GM12872 (cell line): ENCODE results near the gene TXNDC11.

ENCODE experiments used
- CTCF ChIP-seq: IDR thresholded peaks from 3 replicates; pipeline ENCODE4 v1.5.1; 2011; ENCODE audit warnings: low read depth, mild to moderate bottlenecking, low read length, moderate library complexity; ENCODE audit not compliant: insufficient read depth

TXNDC11 gene

GRCh38 chr16:11779074-11779473 lies 36.4 kb upstream of the TXNDC11 start:
- TF ChIP-seq CTCF = no peak

GRCh38 chr16:11774065-11774626 lies 31.5 kb upstream of the TXNDC11 start:
- TF ChIP-seq CTCF = no peak

GRCh38 chr16:11768849-11769248 lies 26.2 kb upstream of the TXNDC11 start:
- TF ChIP-seq CTCF = no peak

- TF ChIP-seq CTCF = no peak
Measured at GRCh38 chr16:11762431-11762830, 19.8 kb upstream of the TXNDC11 start.

GRCh38 chr16:11759997-11760396 lies 17.3 kb upstream of the TXNDC11 start:
- TF ChIP-seq CTCF = no peak

- no peak for TF ChIP-seq CTCF
Measured at GRCh38 chr16:11759163-11759834, 16.6 kb upstream of the TXNDC11 start.

GRCh38 chr16:11757671-11758545 lies 15.3 kb upstream of the TXNDC11 start:
- TF ChIP-seq CTCF = no peak
